ENCODE measurements around the gene FMO1.

DNA sequence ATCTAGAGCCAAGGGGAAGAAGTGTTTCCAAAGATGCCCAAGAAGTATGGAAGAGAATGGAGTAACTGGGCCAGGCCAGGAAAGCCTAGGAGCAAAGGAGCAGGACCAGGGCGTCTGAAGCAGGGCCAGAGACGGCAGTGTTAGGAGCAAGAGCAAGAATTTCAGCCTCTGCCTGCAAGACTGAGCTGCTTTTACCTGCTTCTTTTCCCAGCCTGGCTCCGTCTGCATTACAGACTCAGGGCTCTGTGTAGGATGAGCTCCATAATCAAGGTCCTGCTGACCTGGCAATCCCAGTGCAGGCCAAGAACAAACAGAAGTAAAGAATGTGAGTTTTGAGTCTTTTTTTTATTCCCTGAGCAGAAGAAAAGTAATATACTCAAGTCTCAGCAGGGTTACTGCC, 10.1 kb downstream of the FMO1 start:
- TF ChIP-seq, protein P1, sequence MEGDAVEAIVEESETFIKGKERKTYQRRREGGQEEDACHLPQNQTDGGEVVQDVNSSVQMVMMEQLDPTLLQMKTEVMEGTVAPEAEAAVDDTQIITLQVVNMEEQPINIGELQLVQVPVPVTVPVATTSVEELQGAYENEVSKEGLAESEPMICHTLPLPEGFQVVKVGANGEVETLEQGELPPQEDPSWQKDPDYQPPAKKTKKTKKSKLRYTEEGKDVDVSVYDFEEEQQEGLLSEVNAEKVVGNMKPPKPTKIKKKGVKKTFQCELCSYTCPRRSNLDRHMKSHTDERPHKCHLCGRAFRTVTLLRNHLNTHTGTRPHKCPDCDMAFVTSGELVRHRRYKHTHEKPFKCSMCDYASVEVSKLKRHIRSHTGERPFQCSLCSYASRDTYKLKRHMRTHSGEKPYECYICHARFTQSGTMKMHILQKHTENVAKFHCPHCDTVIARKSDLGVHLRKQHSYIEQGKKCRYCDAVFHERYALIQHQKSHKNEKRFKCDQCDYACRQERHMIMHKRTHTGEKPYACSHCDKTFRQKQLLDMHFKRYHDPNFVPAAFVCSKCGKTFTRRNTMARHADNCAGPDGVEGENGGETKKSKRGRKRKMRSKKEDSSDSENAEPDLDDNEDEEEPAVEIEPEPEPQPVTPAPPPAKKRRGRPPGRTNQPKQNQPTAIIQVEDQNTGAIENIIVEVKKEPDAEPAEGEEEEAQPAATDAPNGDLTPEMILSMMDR (IDR thresholded peaks at IDR 0.05) = no peak
- TF ChIP-seq EZH2phosphoT487 (IDR thresholded peaks at IDR 0.05) = no peak
